NCI-H2029 treated with DMSO at 0.1 percent for 48 hours (cell line): ENCODE measurements around the gene GABRB1.

Experiments used
- DNase-seq: peaks from one replicate; lab custom pipeline; 2025; lab: John Stamatoyannopoulos, UW

GABRB1 gene

GRCh38 chr4:47049347-47049746, 18.0 kb downstream of the GABRB1 start:
- DNase-seq: no peak

GRCh38 chr4:47050761-47051725, 19.7 kb downstream of the GABRB1 start:
- no peak for DNase-seq

GRCh38 chr4:47053485-47053884, 22.1 kb downstream of the GABRB1 start:
- DNase-seq: no peak

- DNase-seq: no peak
These were observed 22.8 kb downstream of the GABRB1 start for GRCh38 chr4:47054130-47054529.

GRCh38 chr4:47057991-47058390, 26.6 kb downstream of the GABRB1 start:
- DNase-seq: no peak

GRCh38 chr4:47060561-47060960, 29.2 kb downstream of the GABRB1 start:
- DNase-seq: no peak

GRCh38 chr4:47061435-47061834, 30.1 kb downstream of the GABRB1 start:
- no peak for DNase-seq

GRCh38 chr4:47065051-47065481, 33.7 kb downstream of the GABRB1 start:
- no peak for DNase-seq

GRCh38 chr4:47068986-47069385, 37.6 kb downstream of the GABRB1 start:
- no peak for DNase-seq

- no peak for DNase-seq
These were observed 40.6 kb downstream of the GABRB1 start for GRCh38 chr4:47071901-47072341.

GRCh38 chr4:47073647-47074046, 42.3 kb downstream of the GABRB1 start:
- no peak for DNase-seq

- no peak for DNase-seq
These were observed 43.4 kb downstream of the GABRB1 start for GRCh38 chr4:47074816-47075215.

- DNase-seq: no peak
These were observed 43.9 kb downstream of the GABRB1 start for GRCh38 chr4:47075262-47075661.

- no peak for DNase-seq
These were observed 44.6 kb downstream of the GABRB1 start for GRCh38 chr4:47075919-47076318.

GRCh38 chr4:47084111-47084510, 52.7 kb downstream of the GABRB1 start:
- DNase-seq: no peak

GRCh38 chr4:47084795-47085194, 53.4 kb downstream of the GABRB1 start:
- DNase-seq: no peak

GRCh38 chr4:47088298-47088697, 56.9 kb downstream of the GABRB1 start:
- DNase-seq: no peak

GRCh38 chr4:47095884-47096283, 64.5 kb downstream of the GABRB1 start:
- no peak for DNase-seq

- no peak for DNase-seq
These were observed 70.1 kb downstream of the GABRB1 start for GRCh38 chr4:47101453-47101852.

GRCh38 chr4:47104986-47105385, 73.6 kb downstream of the GABRB1 start:
- DNase-seq: no peak

GRCh38 chr4:47106561-47106960, 75.2 kb downstream of the GABRB1 start:
- DNase-seq: no peak

GRCh38 chr4:47109379-47109778, 78.0 kb downstream of the GABRB1 start:
- no peak for DNase-seq

- no peak for DNase-seq
These were observed 79.3 kb downstream of the GABRB1 start for GRCh38 chr4:47110546-47111132.
